Panc1 (cell line): ENCODE results near the gene KIAA2012.

Experiments
- CTCF ChIP-seq: fragments of 450-650 bp; IDR thresholded peaks from 2 replicates; pipeline ENCODE4 v1.5.1; 2017; ENCODE audit warnings: mild to moderate bottlenecking
- POLR2AphosphoS5 ChIP-seq: IDR thresholded peaks from 2 replicates; pipeline ENCODE4 v1.6.1; 2012; ENCODE audit warnings: mild to moderate bottlenecking, low read depth, low read length, moderate library complexity

GRCh38 chr2:202112041-202112440, 39.0 kb downstream of the KIAA2012 start:
- TF ChIP-seq CTCF (no peak), POLR2AphosphoS5 (no peak)
